ENCODE results near the gene STX8.

- TF ChIP-seq POLR2A (IDR thresholded peaks at IDR 0.05; ENCODE audit: low read depth, low read length) = no peak
- no peak for TF ChIP-seq POLR2AphosphoS5 (IDR thresholded peaks at IDR 0.05; ENCODE audit: low read depth, low read length)
- TF ChIP-seq TAF1 (IDR thresholded peaks at IDR 0.05; ENCODE audit: borderline replicate concordance, low read depth, low read length) = no peak
Observed at GRCh38 chr17:9622961-9623360, 47.3 kb upstream of the STX8 start.

All from GM12892 (cell line).